Hepatocyte (in vitro differentiated cells): ENCODE results near the gene USH2A. TPM values are rescaled to one million over a fixed set of nuclear protein-coding genes. Genes with fewer than 3 reads are reported as not detected.

Source experiments
- DNase-seq: peaks from one replicate; pipeline ENCODE4 v3.0.0-alpha.2; 2016; ENCODE audit warnings: low spot score
- H2AFZ ChIP-seq: fragments of 200-600 bp; sonication (generic); 2 replicates; pipeline ENCODE4 v1.6.0; 2016; ENCODE audit warnings: antibody characterized with exemption, mild to moderate bottlenecking
- H3K27ac ChIP-seq: fragments of 200-600 bp; sonication (generic); 2 replicates; pipeline ENCODE4 v1.5.1; 2016; ENCODE audit warnings: mild to moderate bottlenecking
- H3K27me3 ChIP-seq: fragments of 200-600 bp; sonication (generic); 2 replicates; pipeline ENCODE4 v1.6.1; 2016
- H3K36me3 ChIP-seq: fragments of 200-600 bp; sonication (generic); replicated peaks from 2 replicates; pipeline ENCODE4 v1.5.1; 2016; ENCODE audit warnings: low read depth; ENCODE audit not compliant: insufficient read depth
- H3K4me1 ChIP-seq: fragments of 200-600 bp; sonication (generic); 2 replicates; pipeline ENCODE4 v1.5.1; 2016; ENCODE audit warnings: mild to moderate bottlenecking, moderate library complexity; ENCODE audit not compliant: insufficient read depth
- H3K4me2 ChIP-seq: fragments of 200-600 bp; sonication (generic); 2 replicates; pipeline ENCODE4 v1.6.0; 2016
- H3K4me3 ChIP-seq: fragments of 200-600 bp; sonication (generic); 2 replicates; pipeline ENCODE4 v1.5.1; 2016; ENCODE audit warnings: mild to moderate bottlenecking
- H3K79me2 ChIP-seq: fragments of 200-600 bp; sonication (generic); 2 replicates; pipeline ENCODE4 v1.6.0; 2017; ENCODE audit warnings: mild to moderate bottlenecking
- H3K9me2 ChIP-seq: fragments of 200-600 bp; sonication (generic); replicated peaks from 2 replicates; pipeline ENCODE4 v1.6.0; 2017; ENCODE audit warnings: mild to moderate bottlenecking; ENCODE audit not compliant: insufficient read depth
- H3K9me3 ChIP-seq: fragments of 200-600 bp; sonication (generic); 2 replicates; pipeline ENCODE4 v1.5.1; 2016; ENCODE audit warnings: low read depth, mild to moderate bottlenecking
- H4K20me1 ChIP-seq: fragments of 200-600 bp; sonication (generic); 2 replicates; pipeline ENCODE4 v1.6.0; 2016; ENCODE audit warnings: mild to moderate bottlenecking; ENCODE audit not compliant: insufficient read depth, poor library complexity, severe bottlenecking
- CTCF ChIP-seq: fragments of 200-600 bp; sonication (generic); IDR thresholded peaks from 2 replicates; pipeline ENCODE4 v1.5.1; 2016; ENCODE audit warnings: antibody characterized with exemption, mild to moderate bottlenecking; ENCODE audit not compliant: poor library complexity
- EZH2 ChIP-seq: fragments of 200-600 bp; sonication (generic); IDR thresholded peaks from 2 replicates; pipeline ENCODE4 v1.6.1; 2016; ENCODE audit warnings: antibody characterized with exemption, mild to moderate bottlenecking, borderline replicate concordance
- EZH2phosphoT487 ChIP-seq: fragments of 200-600 bp; sonication (generic); IDR thresholded peaks from one replicate; pipeline ENCODE4 v1.6.1; 2018; ENCODE audit warnings: antibody characterized with exemption, mild to moderate bottlenecking, low read depth, moderate library complexity; ENCODE audit not compliant: unreplicated experiment, severe bottlenecking
- WGBS: methylation state at CpG from one replicate; pipeline ENCODE4 v1.1.6; 2016; ENCODE audit warnings: low lambda C conversion rate; ENCODE audit errors: missing lambda C conversion rate; 5-methylcytosine and 5-hydroxymethylcytosine counted together
- polyA plus RNA-seq: library from polyadenylated mRNA; unstranded; fragments of >200 nt; fragmentation: Nextera tagmentation; extraction: Ambion mirVana; gene quantifications from 2 replicates; pipeline ENCODE4 v1.2.1, GENCODE V29; 2016
- total RNA-seq: library from RNA; depleted of rRNA; stranded (reverse); fragments of >200 nt; gene quantifications from 2 replicates; pipeline ENCODE4 v1.2.3, GENCODE V29; 2014

Gene USH2A
- total and polyA plus RNA-seq, 2 experiments from 2014 or later = 0.07 TPM; not detected in 1

DNA sequence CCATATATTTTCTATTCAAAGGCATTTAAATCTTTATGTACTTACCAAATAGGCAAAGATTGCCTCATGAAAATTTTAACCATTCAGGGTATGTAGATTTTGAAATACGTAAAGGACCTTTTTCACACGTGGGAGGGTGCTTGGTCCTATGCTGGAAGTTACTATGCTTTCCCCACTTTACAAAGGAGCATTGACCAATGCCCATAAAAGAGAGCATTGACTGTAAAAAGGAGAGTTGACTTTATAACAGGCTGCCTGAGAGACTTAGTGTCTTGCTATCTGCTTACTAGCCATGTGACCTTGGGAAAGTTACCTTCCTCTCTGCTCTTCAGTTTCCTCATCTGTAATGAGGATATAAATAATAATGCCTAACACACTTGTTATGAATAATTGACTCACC is 346.5 kb downstream of the USH2A start:
- DNase-seq = no peak
- H3K36me3 ChIP-seq = no peaks in the 10 kb centered on the region
- no peak overlapping the region for H2AFZ ChIP-seq
- H3K27ac ChIP-seq = no peak overlapping the region
- no peak for TF ChIP-seq EZH2phosphoT487
- TF ChIP-seq EZH2 = no peak
- no peak for TF ChIP-seq CTCF
- H4K20me1 ChIP-seq = no peaks in the 10 kb centered on the region
- WGBS = 66% methylated on average over 2 of the region's 2 CpGs
- H3K9me3 ChIP-seq = no peaks in the 10 kb centered on the region
- no peaks in the 10 kb centered on the region for H3K79me2 ChIP-seq
- H3K4me3 ChIP-seq = no peak overlapping the region
- no peaks in the 10 kb centered on the region for H3K4me1 ChIP-seq
- H3K9me2 ChIP-seq = no peaks in the 10 kb centered on the region
- H3K4me2 ChIP-seq = no peak overlapping the region
- H3K27me3 ChIP-seq = no peaks in the 10 kb centered on the region

GRCh38 chr1:216075339-216075738 is 347.9 kb downstream of the USH2A start:
- TF ChIP-seq EZH2phosphoT487 = no peak
- TF ChIP-seq EZH2 = no peak
- TF ChIP-seq CTCF = no peak
- Histone ChIP-seq H3K27me3 (no peaks in the 10 kb centered on the region), H2AFZ (no peak overlapping the region), H3K4me2 (no peak overlapping the region), H3K4me3 (no peak overlapping the region), H3K9me3 (no peaks in the 10 kb centered on the region), H4K20me1 (no peaks in the 10 kb centered on the region), H3K9me2 (no peaks in the 10 kb centered on the region), H3K36me3 (no peaks in the 10 kb centered on the region), H3K27ac (no peak overlapping the region), H3K4me1 (no peaks in the 10 kb centered on the region), H3K79me2 (no peaks in the 10 kb centered on the region)
- DNase-seq = no peak
- WGBS = 81% methylated on average over 3 of the region's 3 CpGs

- Histone ChIP-seq H3K4me2 (no peak overlapping the region), H4K20me1 (no peaks in the 10 kb centered on the region), H3K79me2 (no peaks in the 10 kb centered on the region), H3K9me3 (no peaks in the 10 kb centered on the region), H3K27me3 (no peaks in the 10 kb centered on the region), H2AFZ (no peak overlapping the region), H3K27ac (no peak overlapping the region), H3K4me1 (no peaks in the 10 kb centered on the region), H3K4me3 (no peak overlapping the region), H3K36me3 (no peaks in the 10 kb centered on the region), H3K9me2 (no peaks in the 10 kb centered on the region)
- DNase-seq = no peak
- 93% methylated on average over 8 of the region's 8 CpGs for WGBS
- TF ChIP-seq EZH2phosphoT487 (no peak), CTCF (no peak), EZH2 (no peak)
Measured at GRCh38 chr1:216073793-216074595, 349.3 kb downstream of the USH2A start.
